OCI-LY7 (cell line): Measurements from ENCODE around the gene APOBEC3H. TPM values are rescaled to one million over a fixed set of nuclear protein-coding genes. Genes with fewer than 3 reads are reported as not detected.

Experiments
- BruUV-seq: library from RNA; stranded (reverse); fragments of 400-500 nt; replicated peaks from 2 replicates; lab custom pipeline; 2021; lab: Mats Ljungman, UMichigan
- CTCF ChIA-PET: fragments of 300-600 bp; sonication (Branson Sonifier 250); formaldehyde crosslinking; loops from one replicate; lab custom pipeline; 2022; ENCODE audit warnings: antibody characterized with exemption; ENCODE audit not compliant: unreplicated experiment; lab: Charles Lee
- POLR2A ChIA-PET: fragments of 300-600 bp; sonication (Branson Sonifier 250); formaldehyde crosslinking; loops from one replicate; lab custom pipeline; 2022; ENCODE audit warnings: antibody characterized with exemption; lab: Charles Lee
- DNase-seq: peaks from one replicate; pipeline ENCODE4 v3.0.0-alpha.2; 2015; ENCODE audit warnings: low spot score
- H2AFZ ChIP-seq: fragments of 200-600 bp; sonication (generic), shearing (Covaris generic); 2 replicates; pipeline ENCODE4 v1.6.1; 2014; ENCODE audit warnings: mild to moderate bottlenecking, antibody characterized with exemption, low read length, moderate library complexity
- H3K27ac ChIP-seq: fragments of 200-600 bp; sonication (generic); 2 replicates; pipeline ENCODE4 v1.5.1; 2014; ENCODE audit warnings: mixed run types, low read depth, mild to moderate bottlenecking, moderate library complexity, low read length, inconsistent platforms; ENCODE audit not compliant: poor library complexity, severe bottlenecking
- H3K36me3 ChIP-seq: fragments of 200-600 bp; sonication (generic); 2 replicates; pipeline ENCODE4 v1.6.1; 2014; ENCODE audit warnings: mild to moderate bottlenecking, antibody characterized with exemption, low read length, moderate library complexity, mixed read lengths; ENCODE audit not compliant: insufficient read depth
- H3K4me1 ChIP-seq: fragments of 200-600 bp; sonication (generic); 2 replicates; pipeline ENCODE4 v1.5.1; 2014; ENCODE audit warnings: mild to moderate bottlenecking, low read length; ENCODE audit not compliant: insufficient read depth, poor library complexity, severe bottlenecking
- H3K4me2 ChIP-seq: fragments of 200-600 bp; sonication (generic); 2 replicates; pipeline ENCODE4 v1.6.1; 2014; ENCODE audit warnings: mild to moderate bottlenecking, low read length
- H3K4me3 ChIP-seq: fragments of 200-600 bp; sonication (generic); 2 replicates; pipeline ENCODE4 v1.5.1; 2014; ENCODE audit warnings: mild to moderate bottlenecking, low read depth, low read length; ENCODE audit not compliant: poor library complexity, severe bottlenecking
- H3K79me2 ChIP-seq: fragments of 200-600 bp; sonication (generic); 2 replicates; pipeline ENCODE4 v1.6.1; 2016; ENCODE audit warnings: low read depth, mild to moderate bottlenecking, low read length, moderate library complexity, mixed read lengths; ENCODE audit not compliant: insufficient read depth
- H3K9me2 ChIP-seq: fragments of 200-600 bp; sonication (generic); 2 replicates; pipeline ENCODE4 v1.6.1; 2016; ENCODE audit warnings: mild to moderate bottlenecking, low read length, mixed read lengths; ENCODE audit not compliant: insufficient read depth
- H3K9me3 ChIP-seq: fragments of 200-600 bp; sonication (generic); 2 replicates; pipeline ENCODE4 v1.6.1; 2014; ENCODE audit warnings: mild to moderate bottlenecking, mixed run types, low read length, mixed read lengths
- H4K20me1 ChIP-seq: fragments of 200-600 bp; sonication (generic); 2 replicates; pipeline ENCODE4 v1.6.1; 2014; ENCODE audit warnings: mild to moderate bottlenecking, antibody characterized with exemption, low read length, moderate library complexity, mixed read lengths; ENCODE audit not compliant: insufficient read depth
- EZH2phosphoT487 ChIP-seq: fragments of 200-600 bp; sonication (generic); IDR thresholded peaks from 2 replicates; pipeline ENCODE4 v1.6.1; 2018; ENCODE audit warnings: low read depth, borderline replicate concordance, mild to moderate bottlenecking, mixed run types, antibody characterized with exemption, low read length, moderate library complexity, mixed read lengths
- intact Hi-C: fragments of 100-400 bp; cut with micrococcal nuclease; formaldehyde crosslinking; loops from one replicate; pipeline ENCODE4 v1.10.0; 2022; ENCODE audit not compliant: unreplicated experiment
- total RNA-seq, 2 experiments: library from RNA; depleted of rRNA in 1 of 2; stranded (reverse); fragments of >200 nt in 1 of 2; shearing (Covaris generic) in 1 of 2; gene quantifications; 2 replicates each; pipeline ENCODE4 v1.2.3, GENCODE V29; 2014 to 2022
- TF ChIP-seq, protein P1 (sequence below): fragments of 200-600 bp; sonication (generic); conservative IDR thresholded peaks from 2 replicates; pipeline ENCODE4 v1.5.1; 2014; ENCODE audit warnings: mild to moderate bottlenecking, antibody characterized with exemption, low read length, moderate library complexity, mixed read lengths

The APOBEC3H gene
- total RNA-seq, 2 experiments from 2014 or later: 0.99 to 1.2 TPM

DNA sequence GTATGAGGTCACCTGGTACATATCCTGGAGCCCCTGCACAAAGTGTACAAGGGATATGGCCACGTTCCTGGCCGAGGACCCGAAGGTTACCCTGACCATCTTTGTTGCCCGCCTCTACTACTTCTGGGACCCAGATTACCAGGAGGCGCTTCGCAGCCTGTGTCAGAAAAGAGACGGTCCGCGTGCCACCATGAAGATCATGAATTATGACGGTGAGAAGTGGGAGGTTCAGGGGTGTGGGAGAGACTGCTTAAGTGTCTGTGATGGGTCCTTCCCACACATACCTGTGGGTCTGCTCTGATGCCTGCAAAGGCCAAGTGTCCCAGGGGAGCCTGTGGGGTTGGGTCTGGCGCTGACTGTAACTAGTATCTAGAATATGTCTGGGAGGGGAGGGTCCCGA lies 16.0 kb upstream of the APOBEC3H start:
- POLR2A ChIA-PET: interaction anchor here (1.0 kb wide), 1 partner anchor 78 kb away, joined by 3 read pairs; no protein-coding TSS in a partner anchor

DNA sequence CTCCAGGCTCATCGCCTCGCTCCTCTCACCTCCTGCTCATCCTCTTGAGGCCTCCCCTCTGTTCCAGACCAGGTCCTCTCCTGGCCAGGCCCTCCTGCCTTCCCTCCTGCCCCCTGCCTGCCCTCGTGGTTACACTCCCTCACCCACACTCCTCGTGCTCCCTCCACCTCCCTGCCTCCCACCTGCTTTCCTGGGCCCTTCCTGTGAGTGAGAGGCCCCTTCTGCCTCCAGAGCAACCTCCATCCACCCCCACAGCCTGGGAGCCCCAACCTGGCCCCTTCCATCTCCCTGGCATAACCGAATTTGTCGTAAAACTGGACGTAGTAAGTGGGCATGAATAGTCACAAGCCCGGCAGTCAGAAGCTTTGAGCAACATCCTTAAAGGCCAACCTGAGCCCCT lies 15.4 kb upstream of the APOBEC3H start:
- H3K9me3 ChIP-seq: no peaks in the 10 kb centered on the region
- H3K27ac ChIP-seq: no peak overlapping the region
- peaks cover 13% of the 10 kb centered on the region; the same call in 1 of the 2 replicates for H3K79me2 ChIP-seq
- no peak overlapping the region for H2AFZ ChIP-seq
- CTCF ChIA-PET: no interaction called here
- DNase-seq: no peak
- POLR2A ChIA-PET: no interaction called here
- intact Hi-C loops: no loop called here
- no peaks in the 10 kb centered on the region for H4K20me1 ChIP-seq
- H3K9me2 ChIP-seq: no peaks in the 10 kb centered on the region
- no peak for TF ChIP-seq EZH2phosphoT487
- TF ChIP-seq, protein P1, sequence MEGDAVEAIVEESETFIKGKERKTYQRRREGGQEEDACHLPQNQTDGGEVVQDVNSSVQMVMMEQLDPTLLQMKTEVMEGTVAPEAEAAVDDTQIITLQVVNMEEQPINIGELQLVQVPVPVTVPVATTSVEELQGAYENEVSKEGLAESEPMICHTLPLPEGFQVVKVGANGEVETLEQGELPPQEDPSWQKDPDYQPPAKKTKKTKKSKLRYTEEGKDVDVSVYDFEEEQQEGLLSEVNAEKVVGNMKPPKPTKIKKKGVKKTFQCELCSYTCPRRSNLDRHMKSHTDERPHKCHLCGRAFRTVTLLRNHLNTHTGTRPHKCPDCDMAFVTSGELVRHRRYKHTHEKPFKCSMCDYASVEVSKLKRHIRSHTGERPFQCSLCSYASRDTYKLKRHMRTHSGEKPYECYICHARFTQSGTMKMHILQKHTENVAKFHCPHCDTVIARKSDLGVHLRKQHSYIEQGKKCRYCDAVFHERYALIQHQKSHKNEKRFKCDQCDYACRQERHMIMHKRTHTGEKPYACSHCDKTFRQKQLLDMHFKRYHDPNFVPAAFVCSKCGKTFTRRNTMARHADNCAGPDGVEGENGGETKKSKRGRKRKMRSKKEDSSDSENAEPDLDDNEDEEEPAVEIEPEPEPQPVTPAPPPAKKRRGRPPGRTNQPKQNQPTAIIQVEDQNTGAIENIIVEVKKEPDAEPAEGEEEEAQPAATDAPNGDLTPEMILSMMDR: no peak
- H3K36me3 ChIP-seq: peaks cover 10% of the 10 kb centered on the region; the same call in 1 of the 2 replicates
- BruUV-seq: no TSS peak
- H3K4me1 ChIP-seq: peaks cover 47% of the 10 kb centered on the region
- no peak overlapping the region for H3K4me3 ChIP-seq
- H3K4me2 ChIP-seq: no peak overlapping the region

More for the DNA sequence above, 16.0 kb upstream of the APOBEC3H start:
- Histone ChIP-seq H3K9me3 (no peaks in the 10 kb centered on the region), H3K9me2 (no peaks in the 10 kb centered on the region), H4K20me1 (no peaks in the 10 kb centered on the region), H3K4me2 (no peak overlapping the region), H3K27ac (no peak overlapping the region), H3K79me2 (peaks cover 13% of the 10 kb centered on the region; the same call in 1 of the 2 replicates), H3K4me1 (peaks cover 52% of the 10 kb centered on the region), H3K36me3 (peaks cover 10% of the 10 kb centered on the region; the same call in 1 of the 2 replicates), H3K4me3 (no peak overlapping the region), H2AFZ (no peak overlapping the region)
- intact Hi-C loops: no loop called here
- DNase-seq: no peak
- no TSS peak for BruUV-seq
- CTCF ChIA-PET: no interaction called here
- TF ChIP-seq EZH2phosphoT487: no peak
- TF ChIP-seq, protein P1: no peak
